T47D (cell line): ENCODE data around the gene THSD1.

Source experiments
- DNase-seq, 2 experiments: peaks; one replicate each; pipeline versions ENCODE4 v3.0.0 to v3.0.0-alpha.2; 2011 to 2012; ENCODE audit warnings: low read depth in 1 of 2, low spot score in 1 of 2
- JUND ChIP-seq: IDR thresholded peaks from 2 replicates; pipeline ENCODE4 v1.6.1; 2012; ENCODE audit warnings: low read depth
- in situ Hi-C: cut with HindIII; loops from 2 replicates; pipeline ENCODE4 v1.10.0; 2016; ENCODE audit warnings: low sequenced_read_pairs, low pct_unique_long_range_greater_than_20kb

The THSD1 gene

GRCh38 chr13:52405767-52406494 lies at the start of gene THSD1:
TSS of gene THSD1 (minus strand) at chr13:52406172. CDS start at chr13:52402600, 3,572 bp downstream.
- in situ Hi-C loops: no loop called here
- TF ChIP-seq JUND: no peak
- no peak for DNase-seq

GRCh38 chr13:52455677-52456041 lies 49.7 kb upstream of the THSD1 start:
- in situ Hi-C loops: no loop called here

GRCh38 chr13:52454820-52455676 lies 49.1 kb upstream of the THSD1 start, which contains the start of gene CKAP2:
TSS of gene CKAP2 (plus strand) at chr13:52455478. CDS start at chr13:52455557, 79 bp downstream.
- TF ChIP-seq JUND: no peak
- peak; percentile 87 to 93 for DNase-seq
- in situ Hi-C loops: no loop called here

More at GRCh38 chr13:52455677-52456041, 49.7 kb upstream of the THSD1 start:
- DNase-seq: peak in 1 of 2 experiments; percentile 44
- no peak for TF ChIP-seq JUND

GRCh38 chr13:52454459-52454819 lies 48.5 kb upstream of the THSD1 start:
- TF ChIP-seq JUND: no peak
- in situ Hi-C loops: no loop called here
- DNase-seq: peak in 1 of 2 experiments; percentile 46

- no peak for TF ChIP-seq JUND
- DNase-seq: no peak
- in situ Hi-C loops: no loop called here
These were observed 46.5 kb upstream of the THSD1 start for GRCh38 chr13:52452470-52452869.

- no peak for DNase-seq
- no peak for TF ChIP-seq JUND
- in situ Hi-C loops: no loop called here
These were observed 45.3 kb upstream of the THSD1 start for GRCh38 chr13:52451135-52451804.

- no peak for TF ChIP-seq JUND
- in situ Hi-C loops: no loop called here
- no peak for DNase-seq
These were observed 44.8 kb upstream of the THSD1 start for GRCh38 chr13:52450793-52451116.

- peak; percentile 50 to 93 for DNase-seq
- TF ChIP-seq JUND: no peak
- in situ Hi-C loops: no loop called here
These were observed 44.2 kb upstream of the THSD1 start, which contains the start of gene VPS36 for GRCh38 chr13:52450012-52450792. TSS of gene VPS36 (minus strand) at chr13:52450634. CDS start at chr13:52450594, 40 bp downstream.

GRCh38 chr13:52449331-52450011 lies 43.5 kb upstream of the THSD1 start:
- TF ChIP-seq JUND: no peak
- no peak for DNase-seq
- in situ Hi-C loops: no loop called here

GRCh38 chr13:52447815-52448552 lies 42.0 kb upstream of the THSD1 start:
- TF ChIP-seq JUND: no peak
- DNase-seq: no peak
- in situ Hi-C loops: no loop called here

- no peak for TF ChIP-seq JUND
- DNase-seq: peak in 1 of 2 experiments; percentile 56
- in situ Hi-C loops: no loop called here
These were observed 41.4 kb upstream of the THSD1 start for GRCh38 chr13:52447354-52447753.
